ENCODE results near the gene FRS3.

- TF ChIP-seq POLR2A (IDR thresholded peaks at IDR 0.05; ENCODE audit: low read depth, low read length) = no peak
- no peak for TF ChIP-seq PAX5 (IDR thresholded peaks at IDR 0.05; ENCODE audit: insufficient read depth, low read length, severe bottlenecking)
- no peak for TF ChIP-seq POLR2AphosphoS5 (IDR thresholded peaks at IDR 0.05; ENCODE audit: low read depth, low read length)
Measured at GRCh38 chr6:41756354-41756753, 23.3 kb downstream of the FRS3 start.

Measured in GM12891 (cell line).